OCI-LY1 (cell line): ENCODE results near the gene PLS3.

Source experiments
- EZH2 ChIP-seq: fragments of 200-600 bp; sonication (generic), shearing (Covaris generic); IDR thresholded peaks from 2 replicates; pipeline ENCODE4 v1.8.0; 2017; ENCODE audit warnings: borderline replicate concordance, mixed run types, mild to moderate bottlenecking, antibody characterized with exemption, low read length, moderate library complexity, mixed read lengths
- TF ChIP-seq, protein P1 (sequence below): fragments of 200-600 bp; sonication (generic), shearing (Covaris generic); IDR thresholded peaks from 2 replicates; pipeline ENCODE4 v1.5.1; 2017; ENCODE audit warnings: mild to moderate bottlenecking, antibody characterized with exemption, low read length, moderate library complexity, mixed read lengths

DNA sequence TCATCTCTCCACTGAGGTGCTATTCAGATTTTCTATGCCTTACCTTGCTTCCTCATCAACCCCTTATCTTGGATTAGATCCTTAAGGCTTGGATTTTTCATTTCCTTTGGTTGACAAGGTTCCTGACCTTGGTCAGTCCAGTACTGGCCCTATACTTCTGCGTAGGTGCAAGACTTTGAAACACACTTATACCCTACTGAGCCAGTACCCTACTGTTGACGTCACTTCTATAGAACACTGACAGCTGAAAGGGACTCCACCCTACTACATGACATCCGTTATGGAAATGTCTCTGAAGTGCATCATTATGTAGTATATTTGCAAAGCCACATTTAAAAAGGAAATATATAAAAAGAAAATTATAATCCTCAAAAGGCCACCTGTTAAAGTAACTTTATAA, 12.0 kb upstream of the PLS3 start:
- TF ChIP-seq, protein P1, sequence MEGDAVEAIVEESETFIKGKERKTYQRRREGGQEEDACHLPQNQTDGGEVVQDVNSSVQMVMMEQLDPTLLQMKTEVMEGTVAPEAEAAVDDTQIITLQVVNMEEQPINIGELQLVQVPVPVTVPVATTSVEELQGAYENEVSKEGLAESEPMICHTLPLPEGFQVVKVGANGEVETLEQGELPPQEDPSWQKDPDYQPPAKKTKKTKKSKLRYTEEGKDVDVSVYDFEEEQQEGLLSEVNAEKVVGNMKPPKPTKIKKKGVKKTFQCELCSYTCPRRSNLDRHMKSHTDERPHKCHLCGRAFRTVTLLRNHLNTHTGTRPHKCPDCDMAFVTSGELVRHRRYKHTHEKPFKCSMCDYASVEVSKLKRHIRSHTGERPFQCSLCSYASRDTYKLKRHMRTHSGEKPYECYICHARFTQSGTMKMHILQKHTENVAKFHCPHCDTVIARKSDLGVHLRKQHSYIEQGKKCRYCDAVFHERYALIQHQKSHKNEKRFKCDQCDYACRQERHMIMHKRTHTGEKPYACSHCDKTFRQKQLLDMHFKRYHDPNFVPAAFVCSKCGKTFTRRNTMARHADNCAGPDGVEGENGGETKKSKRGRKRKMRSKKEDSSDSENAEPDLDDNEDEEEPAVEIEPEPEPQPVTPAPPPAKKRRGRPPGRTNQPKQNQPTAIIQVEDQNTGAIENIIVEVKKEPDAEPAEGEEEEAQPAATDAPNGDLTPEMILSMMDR: no peak
- no peak for TF ChIP-seq EZH2
